LNCaP clone FGC (cell line): ENCODE measurements around the gene HDAC9.

Experiments
- DNase-seq: peaks from one replicate; pipeline ENCODE4 v3.0.0-alpha.2; 2011; ENCODE audit warnings: low read depth
- H3K4me3 ChIP-seq: 2 replicates; pipeline ENCODE4 v1.5.1; 2011; ENCODE audit warnings: mild to moderate bottlenecking, low read depth, low read length, control low read depth
- TF ChIP-seq, protein P1 (sequence below): IDR thresholded peaks from 2 replicates; pipeline ENCODE4 v1.5.1; 2012; ENCODE audit warnings: mild to moderate bottlenecking; ENCODE audit not compliant: control insufficient read depth, insufficient read depth; ENCODE audit errors: extremely low read depth

HDAC9 gene

DNA sequence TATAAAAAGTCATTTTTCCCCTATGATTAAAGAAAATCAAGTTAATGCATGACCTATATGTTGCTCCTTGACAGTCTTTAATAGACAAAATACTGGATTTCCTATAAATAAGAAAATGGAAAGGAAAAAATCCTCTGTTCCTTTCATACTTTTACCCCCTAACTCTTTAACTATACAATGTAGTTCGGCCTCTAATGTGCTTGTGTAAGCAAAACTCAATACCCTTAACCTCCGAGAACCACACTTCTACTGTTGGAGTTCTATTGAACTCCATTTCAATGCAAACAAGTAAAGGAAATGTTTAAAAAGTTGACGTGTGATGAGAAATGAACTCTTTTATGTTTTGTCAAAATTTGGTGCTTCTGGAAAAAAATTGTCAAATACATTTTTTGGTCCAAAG lies 36.0 kb downstream of the HDAC9 start:
- TF ChIP-seq, protein P1, sequence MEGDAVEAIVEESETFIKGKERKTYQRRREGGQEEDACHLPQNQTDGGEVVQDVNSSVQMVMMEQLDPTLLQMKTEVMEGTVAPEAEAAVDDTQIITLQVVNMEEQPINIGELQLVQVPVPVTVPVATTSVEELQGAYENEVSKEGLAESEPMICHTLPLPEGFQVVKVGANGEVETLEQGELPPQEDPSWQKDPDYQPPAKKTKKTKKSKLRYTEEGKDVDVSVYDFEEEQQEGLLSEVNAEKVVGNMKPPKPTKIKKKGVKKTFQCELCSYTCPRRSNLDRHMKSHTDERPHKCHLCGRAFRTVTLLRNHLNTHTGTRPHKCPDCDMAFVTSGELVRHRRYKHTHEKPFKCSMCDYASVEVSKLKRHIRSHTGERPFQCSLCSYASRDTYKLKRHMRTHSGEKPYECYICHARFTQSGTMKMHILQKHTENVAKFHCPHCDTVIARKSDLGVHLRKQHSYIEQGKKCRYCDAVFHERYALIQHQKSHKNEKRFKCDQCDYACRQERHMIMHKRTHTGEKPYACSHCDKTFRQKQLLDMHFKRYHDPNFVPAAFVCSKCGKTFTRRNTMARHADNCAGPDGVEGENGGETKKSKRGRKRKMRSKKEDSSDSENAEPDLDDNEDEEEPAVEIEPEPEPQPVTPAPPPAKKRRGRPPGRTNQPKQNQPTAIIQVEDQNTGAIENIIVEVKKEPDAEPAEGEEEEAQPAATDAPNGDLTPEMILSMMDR: no peak
- no peak for DNase-seq
- H3K4me3 ChIP-seq: no peak overlapping the region

DNA sequence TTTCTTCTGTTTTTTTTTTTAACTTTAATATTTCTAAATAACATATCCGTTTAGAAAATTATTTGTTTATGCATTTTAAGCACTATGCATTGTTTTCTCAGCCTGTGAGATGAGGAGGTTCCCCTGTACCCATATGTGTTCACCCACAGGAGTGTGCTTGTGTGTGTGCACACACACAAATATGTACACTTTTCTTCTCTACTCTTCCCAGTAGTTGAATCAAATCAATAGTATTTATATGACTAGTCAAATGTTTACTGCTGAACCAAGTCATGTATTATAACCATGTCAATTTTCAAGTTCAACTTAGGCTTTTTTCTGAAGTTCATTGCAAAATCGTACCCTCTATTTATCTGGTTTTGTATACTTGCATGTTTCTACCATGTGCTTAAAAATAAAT lies 37.3 kb downstream of the HDAC9 start:
- no peak overlapping the region for H3K4me3 ChIP-seq
- TF ChIP-seq, protein P1: no peak
- no peak for DNase-seq

DNA sequence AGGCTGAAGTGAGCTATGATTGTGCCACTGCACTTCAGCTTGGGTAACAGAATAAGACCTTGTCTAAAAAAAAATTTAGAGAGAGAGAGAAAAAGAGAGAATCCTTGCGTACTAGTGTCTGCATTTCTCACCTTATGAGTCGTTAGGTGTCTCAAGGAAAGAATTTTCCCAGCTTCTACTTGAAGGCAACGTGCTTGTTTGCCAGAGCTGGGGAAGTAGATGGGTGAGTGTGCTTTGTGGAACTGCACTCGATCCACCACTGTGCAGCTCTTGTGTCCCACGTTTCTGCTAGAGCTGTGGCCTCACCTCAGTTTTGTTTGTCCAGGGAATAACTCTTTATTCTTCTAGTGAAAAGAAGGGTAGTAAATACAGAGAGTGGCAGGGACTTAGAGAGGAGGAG lies 38.9 kb downstream of the HDAC9 start:
- H3K4me3 ChIP-seq: no peak overlapping the region
- DNase-seq: no peak
- TF ChIP-seq, protein P1: no peak

DNA sequence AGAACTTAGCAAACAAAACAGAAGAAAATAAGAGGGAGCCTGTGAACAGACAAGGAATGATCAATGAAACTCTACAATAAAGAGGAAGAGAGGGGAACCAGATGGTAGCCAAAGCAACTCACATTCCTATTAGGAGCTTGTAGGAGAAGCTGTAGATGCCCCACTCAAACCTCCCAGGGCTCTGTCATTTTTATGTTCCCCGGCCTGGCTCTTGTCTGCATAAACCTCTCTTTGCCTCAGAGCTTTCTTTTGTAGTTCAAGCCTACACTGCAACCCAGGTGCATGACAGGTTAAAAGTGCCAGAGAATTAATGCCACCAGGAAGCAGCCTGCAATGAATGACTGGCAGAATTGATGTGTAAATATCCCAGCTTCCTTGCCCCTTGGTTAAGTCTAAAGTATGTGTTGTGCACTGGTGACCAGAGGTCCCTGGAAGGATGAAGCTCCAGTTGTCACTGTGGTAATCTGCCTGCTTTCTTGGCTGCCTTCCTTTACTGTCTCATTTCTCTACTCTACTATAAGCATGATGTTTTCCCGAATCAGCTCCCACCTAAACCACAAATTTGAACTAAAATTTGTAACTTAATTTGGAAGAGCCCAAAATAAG lies 40.4 kb downstream of the HDAC9 start:
- TF ChIP-seq, protein P1: no peak
- H3K4me3 ChIP-seq: no peak overlapping the region
- DNase-seq: no peak

DNA sequence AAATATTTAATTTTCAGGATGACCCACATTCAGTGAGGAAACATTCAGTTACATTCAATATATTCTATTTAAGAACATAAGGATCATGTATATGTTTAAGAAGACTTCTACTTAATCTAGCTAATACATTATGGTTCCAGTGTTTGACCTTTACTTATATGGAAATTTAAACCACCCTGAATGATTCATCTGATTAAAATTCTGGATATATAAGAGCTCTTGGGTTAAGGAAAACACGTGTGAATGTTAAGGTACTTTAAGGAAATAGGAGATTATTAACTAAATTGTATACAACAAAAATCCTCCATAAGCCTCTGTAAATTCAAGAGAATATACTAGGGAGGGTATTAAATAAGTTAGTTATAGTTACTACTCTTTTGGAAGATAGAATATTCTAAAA lies 40.9 kb downstream of the HDAC9 start:
- DNase-seq: no peak
- TF ChIP-seq, protein P1: no peak
- no peak overlapping the region for H3K4me3 ChIP-seq

DNA sequence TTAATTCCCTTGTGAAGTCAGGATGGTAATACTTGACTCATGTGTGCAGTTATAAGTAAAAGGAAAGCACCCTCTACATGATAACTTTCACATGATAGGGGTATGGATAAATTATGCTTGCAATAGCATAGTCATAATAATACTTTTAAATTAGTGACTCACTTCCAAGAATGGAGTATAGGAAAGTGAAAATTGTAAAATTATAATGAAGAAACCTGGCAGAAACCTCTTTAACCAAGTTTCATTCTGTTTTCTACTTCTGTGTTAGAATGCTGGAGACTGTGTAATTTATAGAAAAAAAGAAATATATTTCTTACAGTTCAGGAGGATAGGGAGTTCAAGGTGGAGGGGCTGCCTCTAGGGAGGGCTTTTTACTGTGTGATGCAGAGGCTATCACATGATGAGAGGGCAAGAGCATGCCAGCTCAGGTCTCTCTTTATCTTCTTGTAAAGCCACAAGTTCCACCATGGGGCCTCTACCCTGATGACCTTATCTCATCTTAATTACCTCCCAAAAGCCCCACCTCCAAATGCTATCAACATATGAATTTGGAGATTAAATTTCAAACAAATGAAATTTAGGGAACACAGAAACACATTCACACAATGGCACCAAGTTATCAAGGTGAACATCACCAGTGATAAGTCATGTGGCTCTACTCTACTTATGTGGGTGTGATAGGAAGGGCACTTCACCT lies 43.2 kb downstream of the HDAC9 start:
- no peak for DNase-seq
- no peak overlapping the region for H3K4me3 ChIP-seq
- TF ChIP-seq, protein P1: no peak

DNA sequence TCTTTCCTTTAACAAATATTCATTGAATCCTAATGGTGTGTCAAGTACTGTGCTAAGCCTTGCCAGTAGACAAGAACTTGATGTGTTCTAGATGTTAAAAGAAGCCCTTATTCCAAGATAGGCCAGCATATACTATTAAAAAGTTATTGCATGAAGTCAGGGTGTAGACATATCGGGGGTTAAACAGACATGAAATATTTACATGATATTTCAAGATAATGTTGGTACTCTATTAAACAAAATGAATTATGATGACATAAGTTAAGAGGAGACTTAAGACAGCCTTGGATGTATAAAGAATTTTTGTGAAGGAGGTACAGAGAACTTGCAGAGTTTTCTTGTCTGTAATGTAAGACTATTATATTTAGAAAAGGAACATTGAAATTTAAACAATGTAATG lies 44.8 kb downstream of the HDAC9 start:
- TF ChIP-seq, protein P1: no peak
- DNase-seq: no peak
- H3K4me3 ChIP-seq: no peak overlapping the region
